ENCODE results near the gene GPR39.

DNA sequence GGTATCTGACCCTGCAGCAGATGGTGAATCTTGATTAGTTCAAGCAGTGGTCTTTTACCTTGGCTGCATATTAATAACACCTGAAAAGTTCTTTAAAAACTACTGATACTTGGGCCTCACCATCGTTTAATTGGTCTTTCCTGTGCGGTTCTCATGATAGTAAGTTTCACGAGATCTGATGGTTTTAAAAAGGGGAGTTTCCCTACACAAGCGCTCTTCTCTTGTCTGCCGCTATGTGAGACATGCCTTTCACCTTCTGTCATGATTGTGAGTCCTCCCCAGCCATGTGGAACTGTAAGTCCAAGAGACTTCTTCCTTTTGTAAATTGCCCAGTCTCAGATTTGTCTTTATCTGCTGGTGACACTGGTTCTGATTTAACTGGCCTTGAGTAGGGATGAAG lies 151.1 kb downstream of the GPR39 start:
- TF ChIP-seq, protein P1, sequence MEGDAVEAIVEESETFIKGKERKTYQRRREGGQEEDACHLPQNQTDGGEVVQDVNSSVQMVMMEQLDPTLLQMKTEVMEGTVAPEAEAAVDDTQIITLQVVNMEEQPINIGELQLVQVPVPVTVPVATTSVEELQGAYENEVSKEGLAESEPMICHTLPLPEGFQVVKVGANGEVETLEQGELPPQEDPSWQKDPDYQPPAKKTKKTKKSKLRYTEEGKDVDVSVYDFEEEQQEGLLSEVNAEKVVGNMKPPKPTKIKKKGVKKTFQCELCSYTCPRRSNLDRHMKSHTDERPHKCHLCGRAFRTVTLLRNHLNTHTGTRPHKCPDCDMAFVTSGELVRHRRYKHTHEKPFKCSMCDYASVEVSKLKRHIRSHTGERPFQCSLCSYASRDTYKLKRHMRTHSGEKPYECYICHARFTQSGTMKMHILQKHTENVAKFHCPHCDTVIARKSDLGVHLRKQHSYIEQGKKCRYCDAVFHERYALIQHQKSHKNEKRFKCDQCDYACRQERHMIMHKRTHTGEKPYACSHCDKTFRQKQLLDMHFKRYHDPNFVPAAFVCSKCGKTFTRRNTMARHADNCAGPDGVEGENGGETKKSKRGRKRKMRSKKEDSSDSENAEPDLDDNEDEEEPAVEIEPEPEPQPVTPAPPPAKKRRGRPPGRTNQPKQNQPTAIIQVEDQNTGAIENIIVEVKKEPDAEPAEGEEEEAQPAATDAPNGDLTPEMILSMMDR (IDR thresholded peaks at IDR 0.05), result no peak
- TF ChIP-seq POLR2A (IDR thresholded peaks at IDR 0.05), result no peak

Data from Peyer's patch (tissue), 4 donors.